HG02623 (cell line): ENCODE results near the gene ACP1.

Experiments
- ATAC-seq: cut with Tn5 transposase; IDR thresholded peaks from one replicate; pipeline ENCODE4 v1.9.1; 2021; ENCODE audit warnings: moderate library complexity; ENCODE audit not compliant: unreplicated experiment

Gene ACP1

GRCh38 chr2:264493-265468, at the start of gene ACP1:
Gene ACP1, plus strand, starts transcription at chr2:264947. Its CDS starts 18 bp downstream, at chr2:264965.
- peak; percentile 86 for ATAC-seq

- ATAC-seq, result no peak
Measured at GRCh38 chr2:216068-216467, 48.7 kb upstream of the ACP1 start.

GRCh38 chr2:223451-223850, 41.3 kb upstream of the ACP1 start:
- no peak for ATAC-seq

GRCh38 chr2:223971-224760, 40.6 kb upstream of the ACP1 start:
- ATAC-seq, result no peak

GRCh38 chr2:228115-228514, 36.6 kb upstream of the ACP1 start:
- no peak for ATAC-seq

- no peak for ATAC-seq
Measured at GRCh38 chr2:228518-229278, 36.0 kb upstream of the ACP1 start.

GRCh38 chr2:231521-232185, 33.1 kb upstream of the ACP1 start:
- ATAC-seq, result no peak

- no peak for ATAC-seq
Measured at GRCh38 chr2:233030-233429, 31.7 kb upstream of the ACP1 start.

GRCh38 chr2:234421-234820, 30.3 kb upstream of the ACP1 start:
- ATAC-seq, result no peak

GRCh38 chr2:236993-237539, 27.7 kb upstream of the ACP1 start:
- ATAC-seq, result no peak

- ATAC-seq, result no peak
Measured at GRCh38 chr2:237878-238277, 26.9 kb upstream of the ACP1 start.

GRCh38 chr2:238431-238830, 26.3 kb upstream of the ACP1 start:
- ATAC-seq, result no peak

- no peak for ATAC-seq
Measured at GRCh38 chr2:238869-239268, 25.9 kb upstream of the ACP1 start.

- no peak for ATAC-seq
Measured at GRCh38 chr2:244547-244946, 20.2 kb upstream of the ACP1 start.

- no peak for ATAC-seq
Measured at GRCh38 chr2:246489-247144, 18.1 kb upstream of the ACP1 start.

GRCh38 chr2:248724-249123, 16.0 kb upstream of the ACP1 start:
- ATAC-seq, result no peak

GRCh38 chr2:249538-250042, 15.2 kb upstream of the ACP1 start:
- ATAC-seq, result no peak

GRCh38 chr2:252001-252602, 12.6 kb upstream of the ACP1 start:
- no peak for ATAC-seq

GRCh38 chr2:253202-253638, 11.5 kb upstream of the ACP1 start:
- ATAC-seq, result no peak
